Transverse colon (tissue), 4 donors: Measurements from ENCODE around the gene TPRG1L. TPM values are rescaled to one million over a fixed set of nuclear protein-coding genes. Genes with fewer than 3 reads are reported as not detected.

Experiments used
- DNase-seq: peaks from one replicate; pipeline ENCODE4 v3.0.0-alpha.2; 2019
- H3K27ac ChIP-seq, 4 donors: fragments of 200-600 bp; sonication (generic); 2 replicates each; pipeline ENCODE4 v1.5.1; 2016 to 2018; ENCODE audit warnings: inconsistent platforms in 4 of 4
- H3K27me3 ChIP-seq: fragments of 200-600 bp; sonication (generic); 2 replicates; pipeline ENCODE4 v1.5.1; 2017; ENCODE audit warnings: inconsistent platforms
- H3K36me3 ChIP-seq, 4 donors: fragments of 200-600 bp; sonication (generic); 2 replicates each; pipeline ENCODE4 v1.5.1; 2017 to 2019; ENCODE audit warnings: inconsistent platforms in 4 of 4
- H3K4me1 ChIP-seq, 4 donors: fragments of 200-600 bp; sonication (generic); 2 replicates each; pipeline ENCODE4 v1.5.1; 2017 to 2020; ENCODE audit warnings: inconsistent platforms in 4 of 4
- H3K4me3 ChIP-seq, 4 donors: fragments of 200-600 bp; sonication (generic); 1 replicate in 1 of 4; 2 replicates in 3 of 4; pipeline versions ENCODE4 v1.5.1 to v1.6.1; 2017 to 2019; ENCODE audit warnings: inconsistent platforms in 4 of 4
- H3K9me3 ChIP-seq, 2 donors: fragments of 200-600 bp; sonication (generic); 2 replicates each; pipeline ENCODE4 v1.5.1; 2017 to 2019; ENCODE audit warnings: inconsistent platforms in 2 of 2
- CTCF ChIP-seq, 5 experiments: fragments of 200-600 bp in 3 of 5; fragments of 450-650 bp in 2 of 5; sonication (generic) in 3 of 5; IDR thresholded peaks; 1 replicate in 2 of 5; 2 replicates in 3 of 5; pipeline ENCODE4 v1.5.1; 2016 to 2017; ENCODE audit warnings: antibody characterized with exemption in 5 of 5, inconsistent platforms in 3 of 5, mild to moderate bottlenecking in 2 of 5, moderate library complexity in 1 of 5
- EP300 ChIP-seq: sonication (generic); formaldehyde crosslinking; IDR thresholded peaks from one replicate; pipeline ENCODE4 v1.6.1; 2017; ENCODE audit warnings: antibody characterized with exemption, low read depth
- POLR2A ChIP-seq: fragments of 450-650 bp; IDR thresholded peaks from one replicate; pipeline ENCODE4 v1.6.1; 2016; ENCODE audit warnings: antibody characterized with exemption, mild to moderate bottlenecking, moderate library complexity
- POLR2AphosphoS5 ChIP-seq, 3 donors: sonication (generic); formaldehyde crosslinking; IDR thresholded peaks; one replicate each; pipeline ENCODE4 v1.6.1; 2016; ENCODE audit warnings: antibody characterized with exemption in 3 of 3
- WGBS, 2 donors: methylation state at CpG; one replicate each; pipeline ENCODE4 v1.1.5; 2018; ENCODE audit warnings: low coverage in 1 of 2; 5-methylcytosine and 5-hydroxymethylcytosine counted together
- in situ Hi-C, 4 donors: fragments of 200-750 bp; cut with MboI; loops; one replicate each; pipeline versions ENCODE4 v1.15.0 to v1.15.1; 2017; ENCODE audit warnings: low sequenced_read_pairs in 3 of 4, low pct_ligation_motif_present in 1 of 4, low pct_unique_long_range_greater_than_20kb in 1 of 4
- intact Hi-C: fragments of 100-400 bp; cut with DNase I; formaldehyde crosslinking; loops from one replicate; pipeline ENCODE4 v1.15.1; 2023; ENCODE audit warnings: low total_unique reads
- total RNA-seq, 4 donors: library from RNA; depleted of rRNA; stranded (reverse); fragments of >200 nt; gene quantifications; one replicate each; pipeline ENCODE4 v1.1.0, GENCODE V29; 2016

Gene TPRG1L
- total RNA-seq, 4 donors from 2014 or later, result 24.5 to 86.8 (median 56.0) TPM

- H3K4me3 ChIP-seq, result no peak overlapping the region
- H3K27me3 ChIP-seq, result peaks cover 50% of the 10 kb centered on the region
- H3K9me3 ChIP-seq, result no peaks in the 10 kb centered on the region
- no peaks in the 10 kb centered on the region for H3K36me3 ChIP-seq
- in situ Hi-C loops, result no loop called here
- TF ChIP-seq CTCF (IDR thresholded peaks at IDR 0.05) (no peak), EP300 (no peak), POLR2AphosphoS5 (IDR thresholded peaks at IDR 0.05) (no peak), POLR2A (no peak)
- intact Hi-C loops, result no loop called here
- peaks cover 0 to 16% (median 9%) of the 10 kb centered on the region in 4 donors for H3K4me1 ChIP-seq
- H3K27ac ChIP-seq, result no peak overlapping the region
- no peak for DNase-seq
- WGBS, 2 donors, result 53 to 80% methylated on average over 3 to 13 of the region's 15 CpGs
Observed at GRCh38 chr1:3670823-3671265, 46.0 kb downstream of the TPRG1L start.

- H3K4me3 ChIP-seq, result no peak overlapping the region
- H3K4me1 ChIP-seq, result peaks cover 0 to 14% (median 9%) of the 10 kb centered on the region in 4 donors
- no peaks in the 10 kb centered on the region for H3K9me3 ChIP-seq
- H3K27ac ChIP-seq, result no peak overlapping the region
- DNase-seq, result no peak
- H3K36me3 ChIP-seq, result no peaks in the 10 kb centered on the region
- 47% methylated on average over 22 of the region's 29 CpGs; no CpG with 5 or more reads in 1 of the 2 donors for WGBS, 2 donors
- H3K27me3 ChIP-seq, result peaks cover 45% of the 10 kb centered on the region
- intact Hi-C loops (no loop called here), in situ Hi-C loops (no loop called here)
- TF ChIP-seq CTCF (IDR thresholded peaks at IDR 0.05) (no peak), EP300 (no peak), POLR2A (no peak), POLR2AphosphoS5 (IDR thresholded peaks at IDR 0.05) (no peak)
Observed at GRCh38 chr1:3671371-3672180, 46.8 kb downstream of the TPRG1L start.

- Histone ChIP-seq H3K9me3 (no peaks in the 10 kb centered on the region), H3K4me3 (no peak overlapping the region), H3K27me3 (peaks cover 37% of the 10 kb centered on the region), H3K4me1 (peaks cover 0 to 12% (median 9%) of the 10 kb centered on the region in 4 donors), H3K27ac (no peak overlapping the region), H3K36me3 (no peaks in the 10 kb centered on the region)
- intact Hi-C loops (no loop called here), in situ Hi-C loops (no loop called here)
- 76 to 78% methylated on average over 9 to 21 of the region's 21 CpGs for WGBS, 2 donors
- TF ChIP-seq POLR2A, result no peak
- no peak for DNase-seq
Observed at GRCh38 chr1:3672231-3672970, 47.6 kb downstream of the TPRG1L start.

- H3K27ac ChIP-seq, result no peak overlapping the region
- 48% methylated on average over 17 of the region's 17 CpGs; no CpG with 5 or more reads in 1 of the 2 donors for WGBS, 2 donors
- no peak for DNase-seq
- peaks cover 0 to 10% (median 9%) of the 10 kb centered on the region in 4 donors for H3K4me1 ChIP-seq
- in situ Hi-C loops, result no loop called here
- no peak overlapping the region for H3K4me3 ChIP-seq
- H3K27me3 ChIP-seq, result peaks cover 37% of the 10 kb centered on the region
- TF ChIP-seq EP300 (no peak), POLR2AphosphoS5 (IDR thresholded peaks at IDR 0.05) (no peak)
- intact Hi-C loops, result no loop called here
- no peaks in the 10 kb centered on the region for H3K36me3 ChIP-seq
- no peaks in the 10 kb centered on the region for H3K9me3 ChIP-seq
Observed at GRCh38 chr1:3672971-3673361, 48.2 kb downstream of the TPRG1L start.
